HG03558 (cell line): ENCODE results near the gene SH3BGRL3.
"Not testable (repeated sequence)": the region's sequence is repeated elsewhere in the genome, so short reads cannot be mapped to it uniquely, and the experiment has no call there.

Source experiments
- ATAC-seq: cut with Tn5 transposase; IDR thresholded peaks from one replicate; pipeline ENCODE4 v1.9.1; 2021; ENCODE audit warnings: moderate number of reproducible peaks; ENCODE audit not compliant: unreplicated experiment; ENCODE audit errors: extremely low read depth

The SH3BGRL3 gene

DNA sequence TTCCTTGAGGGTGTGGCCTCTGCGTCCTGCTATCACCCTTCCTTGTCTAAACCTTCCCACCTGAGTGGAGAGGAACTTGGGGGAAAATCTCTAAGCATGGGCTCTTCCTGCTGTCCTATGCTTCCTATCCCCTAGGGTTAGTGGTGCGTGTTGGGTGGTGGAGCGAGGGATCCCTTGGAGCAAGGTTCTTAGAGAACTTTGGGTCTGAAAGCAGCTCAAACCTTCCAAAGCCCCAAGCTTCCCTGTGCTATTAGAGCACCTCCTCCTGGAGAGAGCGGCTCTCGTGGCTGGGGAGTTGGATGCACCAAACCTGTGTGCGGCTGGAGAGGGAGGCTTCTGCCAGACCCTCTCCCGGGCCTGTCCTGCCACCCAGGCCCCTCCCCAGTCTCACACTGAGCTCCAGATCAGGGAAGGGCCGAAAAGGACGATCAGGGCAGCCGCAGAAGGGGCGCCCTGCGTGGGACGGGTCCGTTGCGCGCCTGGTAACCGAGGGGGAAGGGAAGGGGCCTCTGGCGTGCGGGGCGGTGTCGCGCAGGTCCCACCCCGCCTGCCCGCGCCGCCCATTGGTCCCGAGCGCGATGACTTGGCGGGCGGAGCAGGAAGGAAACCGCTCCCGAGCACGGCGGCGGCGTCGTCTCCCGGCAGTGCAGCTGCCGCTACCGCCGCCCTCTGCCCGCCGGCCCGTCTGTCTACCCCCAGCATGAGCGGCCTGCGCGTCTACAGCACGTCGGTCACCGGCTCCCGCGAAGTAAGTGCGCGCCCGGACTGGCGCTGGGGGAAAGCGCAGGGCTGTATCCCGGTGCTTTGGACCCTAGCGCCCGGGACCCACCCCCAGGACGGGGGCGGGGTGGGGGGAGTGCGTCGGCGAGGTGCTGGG, at the start of gene SH3BGRL3:
Gene SH3BGRL3 (plus strand): TSS at position 631 of the 877 bp plus-strand sequence. CDS start 70 bp downstream, at position 701.
- no peak for ATAC-seq

DNA sequence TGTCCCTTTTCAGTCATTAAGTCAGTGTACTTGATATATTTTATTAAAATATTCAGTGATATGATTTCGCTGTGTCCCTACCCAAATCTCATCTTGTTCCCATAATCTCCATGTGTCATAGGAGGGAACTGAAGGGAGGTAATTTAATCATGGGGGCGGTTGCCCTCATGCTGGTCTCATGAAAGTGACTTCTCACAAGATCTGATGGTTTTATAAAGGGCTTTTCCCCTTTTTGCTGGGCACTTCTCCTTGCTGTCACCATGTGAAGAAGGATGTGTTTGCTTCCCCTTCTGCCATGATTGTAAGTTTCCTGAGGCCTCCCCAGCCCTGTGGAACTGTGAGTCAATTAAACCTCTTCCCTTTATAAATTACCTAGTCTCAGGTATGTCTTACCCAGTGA, 49.2 kb upstream of the SH3BGRL3 start:
- not testable (repeated sequence) for ATAC-seq

DNA sequence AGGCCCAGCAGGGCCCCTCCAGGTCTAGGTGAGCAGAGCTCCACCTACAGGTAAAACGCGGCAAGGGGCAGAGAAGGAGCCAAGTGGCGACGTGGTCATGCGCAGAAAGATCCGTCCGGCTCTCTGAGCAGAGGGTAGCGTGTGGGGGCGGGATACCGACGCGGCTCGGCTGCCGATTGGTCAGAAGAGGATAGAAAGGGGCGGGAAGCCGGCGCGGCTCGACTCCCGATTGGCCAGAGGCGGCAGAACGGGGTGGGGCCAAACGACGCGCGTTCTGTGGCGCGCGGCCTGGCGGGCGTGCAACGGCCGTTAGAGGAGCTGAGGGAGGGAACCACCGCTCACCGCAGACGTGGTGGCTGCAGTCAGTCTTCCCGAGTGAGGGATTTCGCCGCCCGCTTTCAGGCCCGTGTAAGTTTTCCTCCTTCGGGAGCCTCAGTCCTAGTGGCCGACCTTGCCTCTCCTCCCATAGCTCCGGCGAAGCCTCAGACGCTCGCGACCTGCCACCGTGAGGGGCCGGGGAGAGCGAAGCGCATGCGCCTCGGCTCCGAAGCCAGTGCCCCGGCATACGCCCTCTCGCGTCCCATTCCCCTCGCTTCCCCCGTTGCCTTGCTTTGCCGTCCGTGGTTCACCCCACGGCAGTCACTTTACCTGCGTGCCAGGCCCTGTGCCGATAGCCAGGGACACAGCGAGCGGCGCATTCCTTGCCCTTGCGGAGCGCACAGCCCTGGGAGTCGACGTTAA, 45.8 kb upstream of the SH3BGRL3 start, which contains the start of gene CEP85:
Gene CEP85 (plus strand): TSS at position 298 of the 741 bp plus-strand sequence. CDS start 5,584 bp downstream, outside the sequence.
- ATAC-seq: peak; percentile 68

DNA sequence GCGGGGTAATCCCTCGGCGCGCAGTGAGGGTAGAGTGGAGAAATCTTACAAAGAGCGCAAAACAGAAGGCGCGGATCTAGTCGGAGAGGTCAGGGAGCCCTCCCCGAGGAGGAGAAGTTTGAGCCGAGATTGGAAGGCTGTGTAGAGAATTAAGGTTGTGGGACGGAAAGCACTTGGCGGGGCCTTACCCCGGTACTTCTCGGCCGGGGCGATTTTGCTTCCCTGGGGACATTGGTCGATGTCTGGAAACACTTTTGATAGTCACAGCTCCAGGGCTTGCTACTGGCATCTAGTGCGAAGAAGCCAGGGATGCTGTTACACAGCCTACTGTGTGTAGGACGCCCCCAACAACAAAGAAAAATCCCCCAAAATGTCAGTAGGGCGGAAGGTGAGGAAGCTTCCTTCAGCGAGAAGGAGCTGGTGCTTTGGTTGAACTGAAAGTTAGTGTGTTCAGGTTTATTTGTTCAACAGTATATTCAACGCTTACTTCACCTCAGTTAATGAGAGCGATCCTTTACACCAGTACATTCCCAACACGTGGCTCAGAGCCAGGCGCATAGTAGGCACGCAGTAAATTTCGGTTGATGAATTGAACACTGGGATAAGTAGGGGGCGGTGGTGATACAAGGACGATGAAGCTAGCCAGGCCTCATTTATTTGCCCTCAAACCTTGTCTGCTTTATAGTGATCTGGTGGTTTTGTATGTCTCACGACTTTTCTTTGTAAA, 45.1 kb upstream of the SH3BGRL3 start:
- no peak for ATAC-seq

DNA sequence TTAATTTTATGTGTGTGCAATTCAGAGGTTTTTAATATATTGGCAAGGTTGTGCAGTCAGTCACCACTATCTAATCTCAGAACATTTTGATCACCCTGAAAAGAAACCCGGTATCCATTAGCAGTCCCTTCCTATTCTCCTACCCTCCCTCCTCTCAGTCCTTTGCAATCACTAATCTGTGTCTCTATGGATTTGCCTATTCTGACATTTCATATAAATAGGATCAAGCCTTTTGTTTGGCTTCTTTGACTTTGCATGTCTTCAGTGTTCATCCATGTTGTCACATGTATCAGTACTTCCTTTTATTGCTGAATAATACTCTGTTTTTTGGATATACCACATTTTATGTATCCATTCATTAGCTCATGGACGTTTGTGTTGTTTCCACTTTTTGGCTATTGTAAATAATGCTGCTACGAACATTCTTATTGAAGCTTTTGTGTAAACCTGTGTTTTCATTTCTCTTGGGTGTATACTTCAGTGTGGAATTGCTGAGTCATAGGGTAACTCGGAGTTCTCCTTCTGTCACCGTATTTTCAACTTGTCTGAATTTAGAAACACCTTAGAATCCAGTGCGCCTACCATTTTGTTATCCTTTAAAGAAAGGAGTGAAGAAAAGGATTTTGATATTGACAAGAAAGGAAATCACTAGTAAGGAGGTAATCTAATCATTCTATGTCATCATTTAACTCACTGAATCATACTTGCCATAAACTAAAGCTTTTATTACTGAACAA, 42.5 kb upstream of the SH3BGRL3 start:
- ATAC-seq: no peak

DNA sequence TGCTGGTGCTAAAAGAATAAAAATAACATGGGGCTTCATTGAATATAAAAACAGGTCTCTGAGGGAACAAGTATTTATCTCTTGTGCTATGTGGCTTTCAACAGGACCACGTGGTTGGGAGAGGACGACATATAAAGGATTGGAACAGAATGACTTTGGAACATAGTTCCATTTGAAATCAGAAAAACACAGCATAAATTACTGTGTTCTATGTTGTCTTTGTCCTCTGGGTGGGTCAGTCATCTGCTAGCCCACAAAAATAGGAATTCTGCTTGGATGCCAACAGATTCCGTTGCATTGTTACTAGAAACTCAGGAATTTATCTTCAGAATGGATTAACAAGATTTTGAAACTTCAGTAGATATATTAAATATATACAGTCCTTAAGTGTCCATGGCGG, 40.0 kb upstream of the SH3BGRL3 start:
- no peak for ATAC-seq

DNA sequence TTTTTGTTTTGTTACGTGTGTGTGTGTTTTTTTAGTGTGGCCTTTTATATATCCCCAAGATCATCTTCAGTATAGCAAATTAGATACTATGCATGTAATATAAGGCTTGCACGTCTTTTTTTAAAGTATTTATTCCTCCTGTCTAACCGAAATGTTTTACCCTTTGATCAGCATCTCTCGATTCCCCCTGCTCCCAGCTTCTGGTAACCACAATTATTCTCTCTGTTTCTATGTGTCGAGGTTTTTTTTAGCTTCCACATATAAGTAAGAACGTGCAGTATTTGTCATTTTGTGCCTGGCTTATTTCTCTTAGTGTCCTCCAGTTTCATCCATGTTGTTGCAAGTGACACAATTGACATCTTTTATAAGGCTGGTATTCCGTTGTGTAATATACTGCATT, 27.2 kb upstream of the SH3BGRL3 start:
- no peak for ATAC-seq

DNA sequence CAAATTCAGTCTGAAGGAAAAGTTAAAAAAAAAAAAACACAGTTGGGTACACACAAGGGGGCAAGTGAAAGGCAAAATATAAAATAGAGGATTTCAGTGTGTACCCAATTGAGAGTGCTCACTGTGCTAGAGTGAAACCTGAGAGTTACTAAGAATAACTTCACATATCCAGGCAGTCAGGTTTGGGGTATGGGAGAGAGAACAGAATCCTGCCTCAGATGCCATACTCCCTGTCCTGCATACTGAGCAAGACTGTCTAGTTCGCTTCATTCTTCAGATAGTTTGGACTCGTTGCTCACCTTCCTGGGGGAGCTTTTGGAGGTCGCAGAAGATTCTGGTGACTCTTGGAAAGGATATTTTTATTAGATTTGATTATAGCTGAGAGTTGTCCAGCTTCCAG, 25.5 kb upstream of the SH3BGRL3 start:
- no peak for ATAC-seq

DNA sequence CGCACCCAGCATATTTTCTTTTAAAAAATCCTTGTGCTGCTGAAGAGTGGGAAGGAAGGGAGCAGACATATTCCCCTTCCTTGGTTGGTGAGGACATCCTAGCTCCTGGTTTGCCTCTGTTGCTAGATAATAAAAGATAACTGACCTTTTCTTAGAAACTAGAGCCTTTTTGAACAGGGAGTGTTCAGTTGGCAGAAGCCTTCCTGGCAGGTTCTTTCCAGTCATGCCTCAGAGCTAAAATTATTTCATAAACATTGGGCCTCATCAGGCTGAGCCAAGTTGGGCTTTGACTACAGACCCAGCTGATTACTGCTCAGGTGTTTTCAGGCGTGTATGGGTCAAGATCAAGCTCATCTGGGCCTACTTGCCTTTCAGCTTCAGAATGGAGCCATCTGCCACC, 22.7 kb upstream of the SH3BGRL3 start:
- ATAC-seq: no peak

DNA sequence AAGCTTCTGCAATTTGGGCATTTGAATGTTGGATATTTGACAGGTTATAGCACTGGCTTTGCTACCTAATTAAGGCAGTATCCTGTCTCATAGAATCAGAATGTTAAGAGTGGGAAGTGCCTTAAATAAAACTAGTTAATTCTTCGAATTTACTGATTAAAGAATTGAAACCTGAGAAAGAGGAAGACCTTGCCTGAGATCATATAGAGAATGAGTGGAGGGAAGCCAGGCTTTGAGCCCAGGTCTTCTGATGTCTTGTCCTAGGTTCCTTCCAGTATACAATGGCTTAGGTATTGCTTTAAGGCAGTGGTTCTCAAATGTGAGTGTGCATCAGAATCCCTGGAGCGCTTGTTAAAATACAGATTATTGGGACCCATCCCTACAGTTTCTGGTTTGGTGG, 20.9 kb upstream of the SH3BGRL3 start:
- ATAC-seq: no peak

DNA sequence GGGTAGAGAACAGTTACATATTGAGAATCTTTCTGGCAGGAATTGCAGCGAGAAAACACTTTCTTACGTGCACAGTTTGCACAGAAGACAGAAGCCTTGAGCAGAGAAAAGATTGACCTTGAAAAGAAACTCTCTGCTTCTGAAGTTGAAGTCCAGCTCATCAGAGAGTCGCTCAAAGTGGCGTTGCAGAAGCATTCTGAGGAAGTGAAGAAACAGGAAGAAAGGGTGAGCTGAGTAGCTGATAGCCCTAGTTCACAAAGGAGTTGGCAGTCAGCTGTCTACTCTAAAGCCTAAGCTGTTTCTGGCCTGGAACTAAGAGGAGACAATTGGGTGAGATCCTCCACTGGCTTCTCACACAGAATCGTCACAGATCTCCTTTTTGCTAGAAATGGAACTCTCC, 20.3 kb upstream of the SH3BGRL3 start:
- no peak for ATAC-seq

DNA sequence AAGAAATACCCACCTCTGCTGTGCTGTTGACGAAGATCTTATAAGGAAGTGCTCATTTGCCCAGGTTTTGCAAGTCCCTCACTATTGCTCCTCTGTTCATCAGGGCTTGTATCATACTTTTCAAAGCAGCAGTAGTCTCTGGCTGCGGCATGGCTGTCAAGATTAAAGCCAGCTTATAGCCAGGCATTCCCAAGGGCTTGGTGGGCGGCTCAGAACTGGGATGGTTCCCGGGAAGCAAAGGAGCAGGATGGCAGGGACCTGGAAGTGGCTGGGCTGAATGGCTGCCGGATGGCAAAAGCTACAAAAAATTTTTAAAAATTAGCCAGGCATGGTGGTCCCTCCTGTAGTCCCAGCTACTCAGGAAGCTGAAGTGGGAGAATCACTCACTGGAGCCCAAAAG, 16.7 kb upstream of the SH3BGRL3 start:
- no peak for ATAC-seq

DNA sequence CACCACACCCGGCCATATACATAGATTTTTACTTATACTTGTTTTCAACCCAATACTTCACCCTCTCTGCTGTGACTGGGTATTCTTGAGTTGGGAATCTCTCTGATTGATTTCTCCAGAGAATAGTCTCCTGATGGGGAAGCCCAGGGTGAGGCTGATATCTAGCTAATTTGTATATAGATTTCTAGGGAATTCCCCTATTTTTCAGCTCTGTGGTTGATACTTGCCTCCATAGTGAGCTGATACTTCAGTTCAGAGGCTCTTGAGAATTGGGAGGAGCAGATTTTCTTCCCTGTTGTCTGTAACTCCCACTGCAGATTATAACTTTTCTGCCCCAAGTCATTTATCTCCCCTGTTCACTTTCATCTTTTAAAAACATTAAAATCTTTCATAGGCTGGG, 14.5 kb upstream of the SH3BGRL3 start:
- no peak for ATAC-seq

DNA sequence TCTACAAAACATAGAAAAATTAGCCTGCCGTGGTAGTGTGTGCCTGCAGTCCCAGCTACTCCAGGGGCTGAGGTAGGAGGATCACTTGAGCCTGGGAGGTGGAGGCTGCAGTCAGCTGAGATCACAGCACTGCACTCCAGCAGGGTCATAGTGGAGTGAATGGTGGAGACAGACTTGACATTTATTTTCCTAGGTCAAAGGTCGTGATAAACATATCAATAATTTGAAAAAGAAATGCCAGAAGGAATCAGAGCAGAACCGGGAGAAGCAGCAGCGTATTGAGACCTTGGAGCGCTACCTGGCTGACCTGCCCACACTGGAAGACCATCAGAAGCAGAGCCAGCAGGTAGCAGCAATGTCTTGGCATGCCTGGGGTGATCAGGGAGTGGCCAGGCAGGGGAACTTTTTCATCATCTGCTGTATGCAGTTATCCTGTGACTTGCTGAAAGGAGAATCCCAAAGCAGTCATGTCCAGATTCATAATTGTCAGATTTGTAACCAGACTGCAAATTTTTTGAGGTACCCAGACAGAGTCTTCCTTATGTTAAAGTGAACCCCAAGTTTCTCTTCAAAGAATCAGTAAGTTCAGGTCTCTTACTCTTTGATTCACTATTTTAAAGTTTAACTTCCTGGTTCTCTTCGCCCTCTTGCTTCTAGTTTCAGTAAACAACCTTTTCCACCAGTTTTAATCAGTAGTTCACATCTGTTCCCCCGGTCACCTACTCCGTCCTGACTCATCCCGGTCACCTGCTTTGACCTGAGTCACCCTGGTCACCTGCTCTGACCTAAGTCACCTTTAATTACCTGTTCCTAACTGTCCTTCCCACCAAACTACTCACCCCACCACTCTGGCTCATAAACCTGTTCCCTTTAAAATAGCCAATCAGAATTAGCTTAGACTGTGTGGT, 11.3 kb upstream of the SH3BGRL3 start:
- no peak for ATAC-seq

DNA sequence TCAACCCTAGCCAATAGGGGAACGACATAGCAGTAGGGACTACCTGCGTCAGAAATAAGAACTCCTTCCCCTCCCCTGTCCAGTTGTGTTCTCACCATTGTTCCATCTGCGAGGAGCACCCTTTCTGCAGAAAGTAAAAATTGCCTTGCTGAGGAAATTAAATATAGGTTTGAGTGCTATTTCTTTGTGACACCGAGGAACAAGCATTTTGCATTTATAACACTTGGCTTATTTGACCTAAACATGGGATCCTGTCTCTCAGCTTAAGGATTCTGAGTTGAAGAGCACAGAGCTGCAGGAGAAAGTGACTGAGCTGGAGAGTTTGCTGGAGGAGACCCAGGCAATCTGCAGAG, 10.7 kb upstream of the SH3BGRL3 start:
- no peak for ATAC-seq

DNA sequence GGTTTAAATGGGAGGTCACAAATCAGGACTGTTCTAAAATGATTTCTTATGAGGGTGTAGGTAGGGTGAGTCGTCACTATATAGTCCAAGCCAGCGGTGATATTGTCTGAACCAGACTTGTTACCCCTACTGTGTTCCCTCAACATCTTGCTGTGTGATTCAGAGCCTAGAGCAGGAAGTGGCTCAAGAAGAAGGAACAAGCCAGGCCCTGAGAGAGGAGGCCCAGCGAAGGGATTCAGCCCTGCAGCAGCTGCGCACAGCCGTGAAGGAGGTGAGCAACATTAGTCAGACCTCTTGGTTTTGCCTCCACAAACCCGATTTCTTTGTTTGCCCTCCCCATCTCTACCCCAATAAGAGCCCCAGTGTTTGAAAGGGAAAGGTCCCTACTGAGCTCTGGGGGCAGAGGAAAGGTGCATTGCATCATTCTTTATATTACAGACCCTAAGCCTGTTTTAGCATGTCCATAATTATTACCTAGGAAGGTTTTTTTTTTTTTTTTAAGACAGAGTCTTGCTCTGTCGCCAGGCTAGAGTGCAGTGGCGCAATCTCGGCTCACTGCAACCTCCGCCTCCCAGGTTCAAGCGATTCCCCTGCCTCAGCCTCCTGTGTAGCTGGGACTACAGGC, 5.0 kb upstream of the SH3BGRL3 start:
- no peak for ATAC-seq

DNA sequence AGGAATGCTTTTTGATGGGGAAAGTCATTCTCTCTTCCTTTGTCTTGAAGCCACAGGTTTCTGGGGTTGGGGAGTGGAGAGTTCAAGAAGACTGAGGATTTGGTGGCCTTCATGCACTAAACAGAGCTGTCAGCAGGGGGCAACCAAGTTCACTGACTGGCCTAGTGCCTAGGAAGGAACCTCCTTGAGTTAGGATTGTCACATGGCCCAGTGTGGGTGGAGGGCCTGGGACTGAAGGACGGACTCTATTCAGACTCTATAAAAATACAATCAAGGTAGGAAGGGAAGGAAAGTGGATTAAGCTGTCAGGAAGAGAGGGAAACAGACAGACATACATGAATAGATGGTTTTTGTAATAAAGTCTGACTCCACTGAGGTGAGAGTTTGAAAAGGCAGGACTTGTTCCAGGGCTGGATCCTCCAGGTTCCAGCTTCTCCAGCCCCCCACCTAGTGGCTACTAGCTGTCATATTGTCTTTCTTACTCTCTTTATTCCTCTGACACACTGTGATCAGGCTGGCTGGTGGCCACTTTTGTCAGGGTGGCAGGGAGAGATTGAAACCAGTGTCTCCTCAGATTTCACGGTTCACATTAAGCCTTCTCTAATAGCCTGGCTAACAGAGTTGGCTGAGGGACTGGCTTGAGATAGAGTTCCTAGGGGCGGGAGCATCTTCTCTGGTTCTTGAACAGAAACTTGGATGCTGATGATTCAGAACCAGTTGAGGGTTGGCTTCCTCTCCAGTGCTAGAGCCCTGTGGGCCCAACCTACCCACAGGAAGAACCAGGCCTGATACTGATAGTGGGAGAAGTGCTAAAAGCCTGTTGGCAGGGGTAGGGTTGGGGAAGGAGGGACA, 4.1 kb upstream of the SH3BGRL3 start:
- no peak for ATAC-seq

DNA sequence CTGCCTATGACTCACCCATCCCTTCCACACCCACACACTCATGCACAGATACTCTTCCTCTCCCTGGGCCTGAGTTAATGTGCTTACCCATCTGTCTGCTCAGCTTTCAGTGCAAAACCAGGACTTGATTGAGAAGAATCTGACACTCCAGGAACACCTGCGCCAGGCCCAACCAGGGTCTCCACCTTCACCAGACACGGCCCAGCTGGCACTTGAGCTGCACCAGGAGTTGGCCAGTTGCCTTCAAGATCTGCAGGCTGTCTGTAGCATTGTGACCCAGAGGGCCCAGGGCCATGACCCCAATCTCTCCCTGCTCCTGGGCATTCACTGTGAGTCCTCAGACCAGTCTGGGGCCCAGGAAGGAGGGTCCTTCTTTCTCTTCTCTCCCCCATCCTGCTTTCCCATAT, 3.5 kb upstream of the SH3BGRL3 start:
- no peak for ATAC-seq
